GM18951 (cell line): ENCODE results near the gene MEGF6.

Source experiments
- POLR2A ChIP-seq: IDR thresholded peaks from 4 replicates; pipeline ENCODE4 v1.6.1; 2011; ENCODE audit warnings: mild to moderate bottlenecking; ENCODE audit not compliant: insufficient read length, insufficient read depth; ENCODE audit errors: extremely low read depth
- in situ Hi-C: fragments of 300-500 bp; cut with MboI; formaldehyde crosslinking; loops from one replicate; pipeline ENCODE4 v1.12.0; 2022; ENCODE audit warnings: low sequenced_read_pairs, mixed read lengths, inconsistent platforms; ENCODE audit not compliant: unreplicated experiment

The MEGF6 gene

GRCh38 chr1:3463891-3464648, 147.2 kb downstream of the MEGF6 start:
- no peak for TF ChIP-seq POLR2A

GRCh38 chr1:3463408-3463863, 147.9 kb downstream of the MEGF6 start:
- TF ChIP-seq POLR2A = no peak
- in situ Hi-C loops = no loop called here

More at GRCh38 chr1:3463891-3464648, 147.2 kb downstream of the MEGF6 start:
- in situ Hi-C loops = no loop called here

DNA sequence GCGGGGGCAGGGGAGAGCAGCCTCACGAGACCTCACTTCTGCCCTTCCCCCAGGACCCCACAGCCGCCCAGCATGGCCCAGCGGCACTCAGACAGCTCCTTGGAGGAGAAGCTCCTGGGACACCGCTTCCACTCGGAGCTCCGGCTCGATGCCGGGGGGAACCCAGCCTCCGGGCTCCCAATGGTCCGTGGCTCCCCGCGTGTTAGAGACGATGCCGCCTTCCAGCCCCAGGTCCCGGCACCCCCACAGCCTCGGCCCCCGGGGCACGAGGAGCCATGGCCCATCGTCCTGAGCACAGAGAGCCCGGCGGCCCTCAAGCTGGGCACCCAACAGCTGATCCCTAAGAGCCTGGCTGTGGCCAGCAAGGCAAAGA, 148.3 kb downstream of the MEGF6 start:
- no peak for TF ChIP-seq POLR2A

DNA sequence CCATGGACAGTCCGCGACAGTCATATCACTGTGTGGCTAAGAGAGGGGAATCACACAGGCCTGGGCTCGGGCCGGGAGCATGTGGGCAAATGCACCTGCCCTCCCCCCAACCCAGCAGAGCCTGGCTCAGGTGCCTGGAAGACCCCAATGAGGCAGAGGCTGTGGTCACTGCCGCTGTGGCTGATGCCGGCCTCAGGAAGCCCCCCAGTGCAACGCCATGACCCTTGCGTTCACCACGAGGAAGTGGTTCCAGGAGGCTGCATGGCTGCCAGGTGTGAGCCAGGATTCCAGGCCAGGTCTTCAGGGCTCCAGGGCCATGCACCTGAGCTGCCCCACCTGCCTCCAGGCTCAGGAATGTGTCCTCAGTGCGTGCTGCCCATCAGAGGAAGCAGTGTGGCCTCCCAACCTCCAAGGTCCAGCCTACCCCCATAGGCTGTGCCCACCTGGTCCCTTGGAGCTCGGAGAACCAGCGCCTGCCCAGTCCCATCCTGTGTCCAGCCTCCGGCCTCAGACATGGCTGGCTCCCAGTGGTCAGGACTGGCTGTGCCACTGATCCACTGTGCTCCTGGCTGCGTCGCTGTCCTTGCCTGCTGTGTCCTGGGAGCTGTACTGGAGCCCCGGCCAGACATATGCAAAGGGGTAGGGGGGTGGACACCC, 148.8 kb downstream of the MEGF6 start:
- no peak for TF ChIP-seq POLR2A
- in situ Hi-C loops = no loop called here

More for the DNA sequence above, 148.3 kb downstream of the MEGF6 start:
- in situ Hi-C loops = no loop called here

- no peak for TF ChIP-seq POLR2A
- in situ Hi-C loops = no loop called here
Observed at GRCh38 chr1:3461934-3462275, 149.4 kb downstream of the MEGF6 start.

DNA sequence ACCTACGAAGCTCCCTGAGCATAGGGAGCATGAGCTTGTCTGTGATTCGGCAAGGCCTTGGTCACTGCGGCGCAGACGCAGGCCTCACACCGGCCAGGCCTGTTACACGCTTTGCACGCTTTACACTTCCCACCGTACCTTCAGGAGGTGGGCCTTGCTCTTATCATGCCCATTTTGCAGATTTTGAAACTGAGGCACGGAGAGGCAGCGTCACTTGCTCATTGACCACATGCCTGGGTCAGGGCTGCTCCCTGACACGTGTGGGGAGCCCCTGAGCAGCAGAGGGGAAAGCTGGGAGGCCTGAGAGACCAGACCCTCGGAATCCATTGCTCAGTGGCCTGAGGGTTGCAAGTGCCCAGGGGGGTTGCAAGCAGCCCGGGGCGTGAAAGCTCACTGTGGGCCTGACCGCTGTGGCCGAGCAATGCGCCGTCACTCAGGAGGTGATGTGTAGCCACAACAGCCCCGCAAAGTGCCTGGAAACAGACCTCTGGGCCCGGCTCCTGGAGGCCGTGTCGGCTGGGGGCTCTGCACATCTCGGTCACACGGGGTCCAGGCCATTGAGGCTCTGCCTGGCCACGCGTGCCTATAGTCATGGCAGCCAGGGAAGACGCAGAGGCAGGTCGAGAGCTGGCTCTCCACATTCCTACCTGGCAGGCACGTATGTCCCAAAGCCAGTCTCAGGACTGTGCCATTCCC, 149.9 kb downstream of the MEGF6 start:
- in situ Hi-C loops = no loop called here
- no peak for TF ChIP-seq POLR2A

DNA sequence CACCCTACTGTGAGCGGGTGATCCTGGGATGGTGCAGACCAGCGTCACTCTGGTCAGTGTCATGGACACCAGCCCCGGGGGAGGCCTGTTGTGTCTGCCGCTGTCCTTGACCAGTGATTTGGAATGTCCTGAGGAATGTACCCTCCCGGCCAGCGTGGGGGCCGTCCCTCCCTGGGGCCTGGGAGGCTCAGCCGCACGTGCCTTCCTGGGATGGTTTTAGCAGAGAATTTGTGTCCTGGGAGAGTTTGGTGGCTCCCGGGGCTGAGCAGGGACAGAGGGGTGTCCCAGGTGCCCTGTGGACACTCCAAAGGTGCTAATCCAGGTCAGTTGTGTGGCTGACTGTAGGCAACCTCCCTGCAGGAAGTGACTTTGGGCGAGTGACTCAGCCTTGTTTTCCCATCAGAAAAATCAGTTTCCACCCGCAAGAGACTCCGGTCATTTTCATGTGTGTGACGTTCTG, 150.6 kb downstream of the MEGF6 start:
- no peak for TF ChIP-seq POLR2A
- in situ Hi-C loops = no loop called here

- no peak for TF ChIP-seq POLR2A
- in situ Hi-C loops = no loop called here
Observed at GRCh38 chr1:3459940-3460671, 151.2 kb downstream of the MEGF6 start.

DNA sequence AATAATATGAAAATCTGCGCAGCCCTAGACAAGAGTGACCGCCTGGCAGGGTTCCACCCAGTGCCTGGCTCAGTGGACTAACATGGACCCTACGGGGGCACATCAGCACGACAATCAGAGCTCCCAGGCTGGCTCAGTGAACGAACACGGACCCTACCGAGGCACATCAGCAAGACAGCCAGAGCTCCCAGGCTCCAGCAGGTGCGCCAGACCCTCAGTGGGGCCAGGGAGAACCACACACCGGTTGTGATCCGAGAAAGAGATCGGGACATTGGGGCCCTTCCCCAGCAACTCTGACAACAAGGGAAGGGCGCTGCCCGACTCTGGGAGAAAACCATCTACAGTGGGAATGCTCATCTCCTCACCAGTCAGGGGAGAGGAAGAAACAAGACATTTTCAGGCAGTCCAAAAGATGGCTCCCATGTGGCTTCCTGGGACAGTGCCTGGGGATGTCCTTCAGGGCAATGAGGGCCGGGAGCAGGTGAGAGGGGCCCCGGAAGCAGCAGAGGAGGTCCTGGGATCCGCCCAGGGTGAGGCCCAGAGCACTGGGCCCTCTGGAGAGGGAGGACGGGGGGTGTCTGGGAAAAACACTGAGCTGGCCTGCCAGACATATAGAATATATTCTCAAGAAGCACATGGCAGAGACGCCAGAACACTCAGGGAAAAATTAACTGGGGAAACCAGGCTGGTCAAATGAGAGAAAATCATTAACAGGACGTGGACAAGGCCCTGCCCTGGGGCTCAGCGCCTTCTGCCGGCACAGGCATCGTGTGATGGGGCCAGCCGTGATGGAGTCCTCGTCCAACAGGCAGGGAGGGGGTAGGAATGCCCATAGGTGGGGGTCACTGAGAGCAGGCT, 152.0 kb downstream of the MEGF6 start:
- in situ Hi-C loops = no loop called here
- TF ChIP-seq POLR2A = no peak

GRCh38 chr1:3457910-3458883, 153.1 kb downstream of the MEGF6 start:
- TF ChIP-seq POLR2A = no peak
- in situ Hi-C loops = no loop called here

- no peak for TF ChIP-seq POLR2A
- in situ Hi-C loops = no loop called here
Observed at GRCh38 chr1:3456964-3457909, 154.1 kb downstream of the MEGF6 start.
